ENCODE data around the gene DPP6. TPM values are rescaled to one million over a fixed set of nuclear protein-coding genes. Genes with fewer than 3 reads are reported as not detected.
A peak's percentile ranks its signal among the peaks of the same experiment; 100 is the strongest.

DPP6 gene
- total RNA-seq, 1 donor from 2014 or later: not detected

- peak; percentile 8 to 36 for DNase-seq (ENCODE audit: low read depth in 2 of 2)
These were observed 357.6 kb downstream of the DPP6 start for GRCh38 chr7:154409703-154410311.

- no peak for DNase-seq (ENCODE audit: low read depth in 2 of 2)
These were observed 359.9 kb downstream of the DPP6 start for GRCh38 chr7:154412105-154412504.

GRCh38 chr7:154415709-154416399, 363.7 kb downstream of the DPP6 start:
- DNase-seq (ENCODE audit: low read depth in 2 of 2): no peak

- no peak for DNase-seq (ENCODE audit: low read depth in 2 of 2)
These were observed 364.5 kb downstream of the DPP6 start for GRCh38 chr7:154416714-154417113.

GRCh38 chr7:154419344-154419743, 367.1 kb downstream of the DPP6 start:
- DNase-seq (ENCODE audit: low read depth in 2 of 2): no peak

- DNase-seq (ENCODE audit: low read depth in 2 of 2): no peak
These were observed 371.0 kb downstream of the DPP6 start for GRCh38 chr7:154423231-154423630.

GRCh38 chr7:154424350-154424749, 372.2 kb downstream of the DPP6 start:
- DNase-seq (ENCODE audit: low read depth in 2 of 2): no peak

GRCh38 chr7:154425271-154425670, 373.1 kb downstream of the DPP6 start:
- no peak for DNase-seq (ENCODE audit: low read depth in 2 of 2)

GRCh38 chr7:154426778-154427177, 374.6 kb downstream of the DPP6 start:
- no peak for DNase-seq (ENCODE audit: low read depth in 2 of 2)

GRCh38 chr7:154427533-154427932, 375.3 kb downstream of the DPP6 start:
- DNase-seq (ENCODE audit: low read depth in 2 of 2): no peak

GRCh38 chr7:154429666-154430404, 377.6 kb downstream of the DPP6 start:
- DNase-seq (ENCODE audit: low read depth in 2 of 2): no peak

- no peak for DNase-seq (ENCODE audit: low read depth in 2 of 2)
These were observed 378.4 kb downstream of the DPP6 start for GRCh38 chr7:154430640-154431039.

- no peak for DNase-seq (ENCODE audit: low read depth in 2 of 2)
These were observed 378.8 kb downstream of the DPP6 start for GRCh38 chr7:154431045-154431444.

- no peak for DNase-seq (ENCODE audit: low read depth in 2 of 2)
These were observed 381.7 kb downstream of the DPP6 start for GRCh38 chr7:154433632-154434598.

GRCh38 chr7:154436560-154436959, 384.4 kb downstream of the DPP6 start:
- no peak for DNase-seq (ENCODE audit: low read depth in 2 of 2)

GRCh38 chr7:154437234-154437633, 385.0 kb downstream of the DPP6 start:
- DNase-seq (ENCODE audit: low read depth in 2 of 2): no peak

- no peak for DNase-seq (ENCODE audit: low read depth in 2 of 2)
These were observed 386.6 kb downstream of the DPP6 start for GRCh38 chr7:154438571-154439367.

- no peak for DNase-seq (ENCODE audit: low read depth in 2 of 2)
These were observed 387.9 kb downstream of the DPP6 start for GRCh38 chr7:154440058-154440457.

- no peak for DNase-seq (ENCODE audit: low read depth in 2 of 2)
These were observed 388.5 kb downstream of the DPP6 start for GRCh38 chr7:154440651-154441050.

- no peak for DNase-seq (ENCODE audit: low read depth in 2 of 2)
These were observed 389.6 kb downstream of the DPP6 start for GRCh38 chr7:154441811-154442210.

- no peak for DNase-seq (ENCODE audit: low read depth in 2 of 2)
These were observed 390.7 kb downstream of the DPP6 start for GRCh38 chr7:154442939-154443338.

Measured in lung microvascular endothelial cell (primary cell).